Spleen (tissue), 11 donors: ENCODE results near the gene CDC20. TPM values are rescaled to one million over a fixed set of nuclear protein-coding genes. Genes with fewer than 3 reads are reported as not detected.

ENCODE experiments used
- DNase-seq: peaks from one replicate; pipeline ENCODE4 v3.0.0-alpha.2; 2020
- H3K27ac ChIP-seq, 8 donors: fragments of 200-600 bp; sonication (generic) in 7 of 8; 1 replicate in 4 of 8; 2 replicates in 4 of 8; pipeline versions ENCODE4 v1.5.0 to v1.8.0; 2016 to 2021; ENCODE audit warnings: inconsistent platforms in 4 of 8, mild to moderate bottlenecking in 4 of 8, moderate library complexity in 1 of 8
- H3K27me3 ChIP-seq, 7 donors: fragments of 200-600 bp; sonication (generic) in 6 of 7; replicated peaks in 1 of 7; 1 replicate in 4 of 7; 2 replicates in 3 of 7; pipeline versions ENCODE4 v1.5.0 to v1.8.0; 2016 to 2021; ENCODE audit warnings: inconsistent platforms in 3 of 7, mild to moderate bottlenecking in 1 of 7
- H3K36me3 ChIP-seq, 6 donors: fragments of 200-600 bp; sonication (generic) in 5 of 6; 1 replicate in 4 of 6; 2 replicates in 2 of 6; pipeline versions ENCODE4 v1.5.0 to v1.8.0; 2016 to 2021; ENCODE audit warnings: inconsistent platforms in 2 of 6
- H3K4me1 ChIP-seq, 6 donors: fragments of 200-600 bp; sonication (generic) in 5 of 6; 1 replicate in 3 of 6; 2 replicates in 3 of 6; pipeline versions ENCODE4 v1.5.0 to v1.8.0; 2016 to 2021; ENCODE audit warnings: inconsistent platforms in 3 of 6
- H3K4me3 ChIP-seq, 8 donors: fragments of 200-600 bp; sonication (generic) in 7 of 8; 1 replicate in 4 of 8; 2 replicates in 4 of 8; pipeline versions ENCODE4 v1.5.0 to v1.8.0; 2016 to 2021; ENCODE audit warnings: inconsistent platforms in 4 of 8, mild to moderate bottlenecking in 4 of 8, moderate library complexity in 2 of 8
- H3K9me3 ChIP-seq, 8 donors: fragments of 200-600 bp; sonication (generic) in 7 of 8; 1 replicate in 4 of 8; 2 replicates in 4 of 8; pipeline versions ENCODE4 v1.5.0 to v1.8.0; 2016 to 2021; ENCODE audit warnings: inconsistent platforms in 4 of 8
- POLR2A ChIP-seq, 3 donors: fragments of 450-650 bp; IDR thresholded peaks; one replicate each; pipeline ENCODE4 v1.5.1; 2017; ENCODE audit warnings: antibody characterized with exemption in 3 of 3, mild to moderate bottlenecking in 1 of 3
- POLR2AphosphoS5 ChIP-seq, 3 donors: sonication (generic); formaldehyde crosslinking; IDR thresholded peaks; one replicate each; pipeline ENCODE4 v1.5.1; 2017; ENCODE audit warnings: antibody characterized with exemption in 3 of 3
- WGBS, 5 donors: extraction: QIAGEN DNeasy Blood & Tissue Kit in 3 of 5; methylation state at CpG; one replicate each; pipeline versions ENCODE4 v1.1.5 to v1.1.7; 2013 to 2018; 5-methylcytosine and 5-hydroxymethylcytosine counted together
- intact Hi-C: fragments of 100-400 bp; cut with DNase I; formaldehyde crosslinking; loops from one replicate; pipeline ENCODE4 v1.15.0; 2023; ENCODE audit warnings: low total_unique reads
- microRNA-seq, 3 donors: library from miRNA; unstranded; fragments of <30 nt; microRNA quantifications; one replicate each; pipeline versions ENCODE4 to v1.1.0, GENCODE V29; 2019 to 2020
- polyA plus RNA-seq, 3 donors: library from polyadenylated mRNA; stranded (reverse); fragments of 200-250 nt; gene quantifications; one replicate each; pipeline ENCODE4 v1.2.1, GENCODE V29; 2013
- total RNA-seq, 7 donors: library from RNA; depleted of rRNA in 3 of 7; stranded (reverse); fragments of >200 nt in 3 of 7; fragmentation: NEBNext Ultra II Directional in 4 of 7; extraction: Animal tissue kit (Norgen Biotek cat#: 25700) in 4 of 7; gene quantifications; one replicate each; pipeline versions ENCODE4 v1.1.0 to v1.2.1, GENCODE V29; 2016 to 2021
- TF ChIP-seq, protein P1 (sequence below), 11 experiments: fragments of 200-600 bp in 7 of 11; fragments of 450-650 bp in 4 of 11; sonication (generic) in 4 of 11; IDR thresholded peaks in 8 of 11; conservative IDR thresholded peaks in 3 of 11; 1 replicate in 7 of 11; 2 replicates in 4 of 11; pipeline versions ENCODE4 v1.4.0 to v1.8.0; 2016 to 2021; ENCODE audit warnings: antibody characterized with exemption in 11 of 11, inconsistent platforms in 4 of 11, mild to moderate bottlenecking in 1 of 11
- donor health status: healthy with polysubstance abuse.
- donor health status: DM: no; HTN: no; CAD: no; lungs with moderate emphysema.
- donor health status: DM: no; HTN: no; CAD: no.
- donor health status: Bipolar disorder and iron deficiency.
- donor health status: healthy.
- donor health status: DM: no; HTN: no; CAD: no.
- donor health status: DM: yes; HTN: yes; CAD: no.

Gene CDC20
- total and polyA plus RNA-seq, 10 donors = 2.1 to 25.9 (median 10.4) TPM

DNA sequence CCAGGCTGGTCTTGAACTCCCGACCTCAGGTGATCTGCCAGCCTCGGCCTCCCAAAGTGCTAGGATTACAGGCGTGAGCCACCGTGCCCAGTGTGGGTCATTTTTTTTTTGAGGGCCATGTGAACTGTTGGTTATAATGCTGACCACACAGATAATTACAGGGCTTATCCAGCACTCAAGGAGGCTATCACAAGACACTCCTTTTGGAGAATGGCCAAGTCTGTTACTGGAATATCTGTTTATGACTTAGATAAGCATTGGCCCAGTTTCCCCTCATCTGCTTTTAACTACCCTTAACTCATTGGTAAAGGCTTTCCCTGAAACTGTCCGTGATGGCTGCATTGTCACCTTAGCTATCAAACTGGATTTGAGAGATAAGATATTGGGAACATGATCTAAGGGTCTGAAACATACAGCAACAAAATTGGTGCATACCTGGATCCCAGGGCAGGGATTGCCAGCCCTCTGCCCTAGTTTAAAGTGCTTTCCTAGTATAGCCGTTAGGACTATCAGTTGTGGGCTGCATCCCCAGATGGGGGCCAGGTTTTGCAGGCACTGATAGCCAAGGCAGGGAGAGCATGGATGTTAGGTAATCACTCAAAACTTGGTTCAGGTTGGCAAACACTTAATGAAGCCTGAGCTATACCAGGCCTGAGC lies 46.6 kb downstream of the CDC20 start:
- H3K27ac ChIP-seq = no peak overlapping the region
- intact Hi-C loops = no loop called here
- 85 to 95% (median 89%) methylated on average over 5 to 6 of the region's 6 CpGs for WGBS, 5 donors
- H3K4me1 ChIP-seq = peaks cover 0 to 24% (median 8%) of the 10 kb centered on the region in 6 donors
- no peaks in the 10 kb centered on the region for H3K27me3 ChIP-seq
- peaks cover 5 to 89% (median 68%) of the 10 kb centered on the region in 6 donors for H3K36me3 ChIP-seq
- H3K4me3 ChIP-seq = no peak overlapping the region
- H3K9me3 ChIP-seq = no peaks in the 10 kb centered on the region
- no peak for DNase-seq
- TF ChIP-seq, protein P1, sequence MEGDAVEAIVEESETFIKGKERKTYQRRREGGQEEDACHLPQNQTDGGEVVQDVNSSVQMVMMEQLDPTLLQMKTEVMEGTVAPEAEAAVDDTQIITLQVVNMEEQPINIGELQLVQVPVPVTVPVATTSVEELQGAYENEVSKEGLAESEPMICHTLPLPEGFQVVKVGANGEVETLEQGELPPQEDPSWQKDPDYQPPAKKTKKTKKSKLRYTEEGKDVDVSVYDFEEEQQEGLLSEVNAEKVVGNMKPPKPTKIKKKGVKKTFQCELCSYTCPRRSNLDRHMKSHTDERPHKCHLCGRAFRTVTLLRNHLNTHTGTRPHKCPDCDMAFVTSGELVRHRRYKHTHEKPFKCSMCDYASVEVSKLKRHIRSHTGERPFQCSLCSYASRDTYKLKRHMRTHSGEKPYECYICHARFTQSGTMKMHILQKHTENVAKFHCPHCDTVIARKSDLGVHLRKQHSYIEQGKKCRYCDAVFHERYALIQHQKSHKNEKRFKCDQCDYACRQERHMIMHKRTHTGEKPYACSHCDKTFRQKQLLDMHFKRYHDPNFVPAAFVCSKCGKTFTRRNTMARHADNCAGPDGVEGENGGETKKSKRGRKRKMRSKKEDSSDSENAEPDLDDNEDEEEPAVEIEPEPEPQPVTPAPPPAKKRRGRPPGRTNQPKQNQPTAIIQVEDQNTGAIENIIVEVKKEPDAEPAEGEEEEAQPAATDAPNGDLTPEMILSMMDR (IDR thresholded peaks at IDR 0.05 in 8 of 11, conservative IDR thresholded peaks at IDR 0.05 in 3 of 11) = no peak
- TF ChIP-seq POLR2AphosphoS5 (IDR thresholded peaks at IDR 0.05) = no peak
- no peak for TF ChIP-seq POLR2A (IDR thresholded peaks at IDR 0.05)

DNA sequence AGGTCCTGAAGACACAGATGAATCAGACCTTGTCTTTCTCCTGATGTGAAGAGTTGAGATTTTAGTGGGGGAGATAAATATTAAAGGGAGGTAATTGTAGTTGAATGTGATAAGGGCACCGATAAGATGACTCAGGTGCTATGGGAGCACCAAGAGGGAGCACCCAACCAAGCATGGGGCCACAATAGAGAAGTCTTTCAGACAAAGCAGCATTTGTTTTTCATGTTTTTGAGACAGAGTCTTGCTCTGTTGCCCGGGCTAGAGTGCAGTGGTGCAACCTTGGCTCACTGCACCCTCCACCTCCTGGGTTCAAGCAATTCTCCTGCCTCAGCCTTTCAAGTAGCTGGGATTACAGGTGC lies 47.1 kb downstream of the CDC20 start:
- no peaks in the 10 kb centered on the region for H3K9me3 ChIP-seq
- no peak overlapping the region for H3K27ac ChIP-seq
- H3K27me3 ChIP-seq = no peaks in the 10 kb centered on the region
- WGBS, 5 donors = 95 to 100% (median 97%) methylated on average over 2 of the region's 2 CpGs
- no peak for TF ChIP-seq POLR2AphosphoS5 (IDR thresholded peaks at IDR 0.05)
- TF ChIP-seq, protein P1 (IDR thresholded peaks at IDR 0.05 in 8 of 11, conservative IDR thresholded peaks at IDR 0.05 in 3 of 11) = no peak
- TF ChIP-seq POLR2A (IDR thresholded peaks at IDR 0.05) = no peak
- no peak overlapping the region for H3K4me3 ChIP-seq
- H3K4me1 ChIP-seq = peaks cover 0 to 24% (median 8%) of the 10 kb centered on the region in 6 donors
- DNase-seq = no peak
- H3K36me3 ChIP-seq = peaks cover 5 to 89% (median 70%) of the 10 kb centered on the region in 6 donors
- intact Hi-C loops = no loop called here

DNA sequence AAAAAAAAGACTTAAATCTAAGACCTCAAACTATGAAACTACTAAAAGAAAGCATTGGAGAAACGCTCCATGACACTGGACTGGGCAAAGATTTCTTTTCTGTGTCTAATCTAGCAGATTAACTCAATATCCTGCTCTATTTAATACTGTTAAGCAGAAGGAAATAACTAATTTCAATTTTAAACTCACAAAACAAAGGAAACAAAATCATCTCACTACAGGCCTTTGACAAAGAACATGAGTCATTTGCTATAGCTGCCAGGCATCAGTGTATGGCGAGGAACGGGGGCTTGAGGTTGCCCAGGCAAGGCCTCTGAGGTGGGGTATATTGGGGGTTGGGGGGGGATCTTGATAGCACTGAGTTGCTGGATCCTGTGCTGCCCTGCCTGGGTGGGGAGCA lies 51.8 kb downstream of the CDC20 start:
- peaks cover 0 to 77% (median 51%) of the 10 kb centered on the region in 6 donors for H3K36me3 ChIP-seq
- peaks cover 0 to 5% (median 0%) of the 10 kb centered on the region in 6 donors for H3K4me1 ChIP-seq
- TF ChIP-seq, protein P1 (IDR thresholded peaks at IDR 0.05 in 8 of 11, conservative IDR thresholded peaks at IDR 0.05 in 3 of 11) = no peak
- TF ChIP-seq POLR2A (IDR thresholded peaks at IDR 0.05) = no peak
- TF ChIP-seq POLR2AphosphoS5 (IDR thresholded peaks at IDR 0.05) = no peak
- no peak for DNase-seq
- H3K27ac ChIP-seq = no peak overlapping the region
- no peak overlapping the region for H3K4me3 ChIP-seq
- WGBS, 5 donors = 80 to 97% (median 97%) methylated on average over 3 of the region's 3 CpGs
- H3K9me3 ChIP-seq = no peaks in the 10 kb centered on the region
- intact Hi-C loops = no loop called here
- H3K27me3 ChIP-seq = no peaks in the 10 kb centered on the region

Small RNA genes lying within 50 kb of the gene (microRNA-seq; reads per million reads assigned to microRNA genes)
- 2.0 to 3.9 (median 3.6) reads per million in 3 donors for gene MIR6734

Other genes starting within 250 kb of the CDC20 start
- gene EBNA1BP2, start 186.7 kb upstream of the CDC20 start, total RNA-seq = 10 to 100 TPM; 22.7 to 37.1 (median 27.5) TPM
- 10 to 100 TPM; 31.4 to 49.7 (median 48.6) TPM for gene EBNA1BP2, start 186.7 kb upstream of the CDC20 start, polyA plus RNA-seq
- not detected for gene CFAP57, start 186.7 kb upstream of the CDC20 start, total RNA-seq
- under 1 TPM; 0.03 to 0.07 (median 0.05) TPM for gene CFAP57, start 186.7 kb upstream of the CDC20 start, polyA plus RNA-seq
- not detected for gene TMEM125, start 89.0 kb upstream of the CDC20 start, total RNA-seq
- gene TMEM125, start 89.0 kb upstream of the CDC20 start, polyA plus RNA-seq = under 1 TPM in 2 of 3 donors, not detected in 1; 0.05 to 0.06 TPM
- not detected for gene C1orf210, start 73.4 kb upstream of the CDC20 start, total RNA-seq
- gene C1orf210, start 73.4 kb upstream of the CDC20 start, polyA plus RNA-seq = not detected
- 10 to 100 TPM; 45.0 to 81.8 (median 65.4) TPM for gene TIE1, start 58.0 kb upstream of the CDC20 start, total RNA-seq
- 10 to 100 TPM in 1 of 3 donors, 1 to 10 TPM in 2; 4.9 to 17.4 (median 7.0) TPM for gene TIE1, start 58.0 kb upstream of the CDC20 start, polyA plus RNA-seq
- gene MPL, start 21.2 kb upstream of the CDC20 start, total RNA-seq = 1 to 10 TPM in 4 of 7 donors, under 1 TPM in 2, not detected in 1; 0.47 to 2.2 (median 1.3) TPM
- not detected for gene MPL, start 21.2 kb upstream of the CDC20 start, polyA plus RNA-seq
- 10 to 100 TPM; 42.9 to 78.7 (median 54.1) TPM for gene ELOVL1, start 9.0 kb downstream of the CDC20 start, total RNA-seq
- gene ELOVL1, start 9.0 kb downstream of the CDC20 start, polyA plus RNA-seq = 10 to 100 TPM; 38.7 to 55.5 (median 43.2) TPM
- 10 to 100 TPM; 24.8 to 38.3 (median 30.5) TPM for gene MED8, start 30.8 kb downstream of the CDC20 start, total RNA-seq
- 10 to 100 TPM; 18.3 to 23.8 (median 22.3) TPM for gene MED8, start 30.8 kb downstream of the CDC20 start, polyA plus RNA-seq
- gene SZT2, start 30.9 kb downstream of the CDC20 start, total RNA-seq = 100 to 1,000 TPM in 3 of 7 donors, 10 to 100 TPM in 4; 64.7 to 115 (median 75.7) TPM
- gene SZT2, start 30.9 kb downstream of the CDC20 start, polyA plus RNA-seq = 10 to 100 TPM in 2 of 3 donors, 1 to 10 TPM in 1; 9.4 to 35.6 (median 16.7) TPM
- 10 to 100 TPM; 24.2 to 47.3 (median 38.6) TPM for gene HYI, start 95.0 kb downstream of the CDC20 start, total RNA-seq
- gene HYI, start 95.0 kb downstream of the CDC20 start, polyA plus RNA-seq = 10 to 100 TPM; 23.2 to 67.2 (median 59.9) TPM
- 10 to 100 TPM in 6 of 7 donors, 1 to 10 TPM in 1; 8.3 to 25.0 (median 14.8) TPM for gene PTPRF, start 171.9 kb downstream of the CDC20 start, total RNA-seq
- gene PTPRF, start 171.9 kb downstream of the CDC20 start, polyA plus RNA-seq = 1 to 10 TPM; 2.7 to 3.9 (median 3.5) TPM